ENCODE results near the gene GHR. TPM values are rescaled to one million over a fixed set of nuclear protein-coding genes. Genes with fewer than 3 reads are reported as not detected.

GHR gene
- total and polyA plus RNA-seq, 10 of the 15 experiments (the other 5 are each of a cell fraction or from before 2014, with no cell fraction given) = 0.23 to 10.2 (median 0.48) TPM

DNA sequence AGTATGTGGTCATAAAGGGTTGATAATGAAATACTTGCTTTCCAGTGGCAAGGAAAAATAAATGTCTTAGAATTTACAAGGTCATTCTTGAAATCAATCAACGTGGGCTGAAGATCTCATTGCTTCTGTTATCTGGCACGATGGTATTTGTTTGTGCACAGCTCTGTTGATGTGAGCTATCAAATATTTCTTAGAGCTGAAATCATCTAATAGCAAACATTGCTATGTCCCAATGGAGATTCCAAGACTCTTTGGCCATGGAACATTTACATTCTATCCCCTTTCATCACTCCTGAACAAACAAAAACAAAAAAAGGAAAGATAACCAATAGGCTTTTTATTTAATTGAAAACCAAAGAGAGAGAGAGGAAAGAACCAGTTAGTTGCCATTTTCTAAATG is 221.9 kb downstream of the GHR start (continued):
- no peak for TF ChIP-seq WRNIP1 (IDR thresholded peaks at IDR 0.05; ENCODE audit: borderline replicate concordance, low read depth, low read length)
- TF ChIP-seq BCL3 (IDR thresholded peaks at IDR 0.05; ENCODE audit: borderline replicate concordance, insufficient read depth, low read depth, low read length, poor library complexity, severe bottlenecking) = no peak
- no peak for TF ChIP-seq JUND (IDR thresholded peaks at IDR 0.05; ENCODE audit: low read depth, low read length)
- TF ChIP-seq CHD4 (IDR thresholded peaks at IDR 0.05) = no peak
- no peak for TF ChIP-seq MAX (IDR thresholded peaks at IDR 0.05; ENCODE audit: low read depth, low read length)
- TF ChIP-seq ZNF592 (IDR thresholded peaks at IDR 0.05) = no peak
- TF ChIP-seq, protein P1, sequence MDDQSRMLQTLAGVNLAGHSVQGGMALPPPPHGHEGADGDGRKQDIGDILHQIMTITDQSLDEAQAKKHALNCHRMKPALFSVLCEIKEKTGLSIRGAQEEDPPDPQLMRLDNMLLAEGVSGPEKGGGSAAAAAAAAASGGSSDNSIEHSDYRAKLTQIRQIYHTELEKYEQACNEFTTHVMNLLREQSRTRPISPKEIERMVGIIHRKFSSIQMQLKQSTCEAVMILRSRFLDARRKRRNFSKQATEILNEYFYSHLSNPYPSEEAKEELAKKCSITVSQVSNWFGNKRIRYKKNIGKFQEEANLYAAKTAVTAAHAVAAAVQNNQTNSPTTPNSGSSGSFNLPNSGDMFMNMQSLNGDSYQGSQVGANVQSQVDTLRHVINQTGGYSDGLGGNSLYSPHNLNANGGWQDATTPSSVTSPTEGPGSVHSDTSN (IDR thresholded peaks at IDR 0.05; ENCODE audit: insufficient replicate concordance, low read depth, low read length) = no peak
- TF ChIP-seq CUX1 (IDR thresholded peaks at IDR 0.05; ENCODE audit: insufficient replicate concordance, low read depth, low read length) = no peak

Data from GM12878 (cell line).